IPS-18a (cell line): Measurements from ENCODE around the gene HID1.
"Not testable (repeated sequence)": the region's sequence is repeated elsewhere in the genome, so short reads cannot be mapped to it uniquely, and the experiment has no call there.

Experiments used
- H3K27ac ChIP-seq: one replicate; pipeline ENCODE4 v1.5.1; 2013; ENCODE audit warnings: low read length
- H3K27me3 ChIP-seq: one replicate; pipeline ENCODE4 v1.6.1; 2013; ENCODE audit warnings: mild to moderate bottlenecking, low read length; ENCODE audit not compliant: control insufficient read depth, insufficient read depth
- H3K36me3 ChIP-seq: one replicate; pipeline ENCODE4 v1.6.1; 2013; ENCODE audit warnings: low read depth, low read length; ENCODE audit not compliant: control insufficient read depth
- H3K4me1 ChIP-seq: one replicate; pipeline ENCODE4 v1.6.1; 2013; ENCODE audit warnings: low read depth, low read length; ENCODE audit not compliant: control insufficient read depth
- H3K4me3 ChIP-seq: one replicate; pipeline ENCODE4 v1.5.1; 2013; ENCODE audit warnings: low read length
- H3K9ac ChIP-seq: one replicate; pipeline ENCODE4 v1.6.1; 2013; ENCODE audit warnings: mild to moderate bottlenecking, low read length, moderate library complexity
- H3K9me3 ChIP-seq: one replicate; pipeline ENCODE4 v1.6.1; 2013; ENCODE audit warnings: low read depth, low read length; ENCODE audit not compliant: control insufficient read depth

HID1 gene

GRCh38 chr17:74979408-74980146, 7.0 kb upstream of the HID1 start:
- no peaks in the 10 kb centered on the region for H3K9me3 ChIP-seq
- H3K4me1 ChIP-seq: peaks cover 6% of the 10 kb centered on the region
- H3K27ac ChIP-seq: no peak overlapping the region
- H3K36me3 ChIP-seq: no peaks in the 10 kb centered on the region
- no peak overlapping the region for H3K4me3 ChIP-seq
- H3K9ac ChIP-seq: no peak overlapping the region
- H3K27me3 ChIP-seq: peaks cover 15% of the 10 kb centered on the region

GRCh38 chr17:74978240-74978639, 5.7 kb upstream of the HID1 start:
- H3K4me3 ChIP-seq: no peak overlapping the region

GRCh38 chr17:74977802-74978201, 5.2 kb upstream of the HID1 start:
- Histone ChIP-seq H3K9me3 (no peaks in the 10 kb centered on the region), H3K9ac (no peak overlapping the region), H3K27ac (no peak overlapping the region), H3K4me3 (no peak overlapping the region), H3K36me3 (no peaks in the 10 kb centered on the region), H3K4me1 (peaks cover 6% of the 10 kb centered on the region), H3K27me3 (peaks cover 33% of the 10 kb centered on the region)

More at GRCh38 chr17:74978240-74978639, 5.7 kb upstream of the HID1 start:
- peaks cover 29% of the 10 kb centered on the region for H3K27me3 ChIP-seq
- no peaks in the 10 kb centered on the region for H3K36me3 ChIP-seq
- peaks cover 6% of the 10 kb centered on the region for H3K4me1 ChIP-seq
- no peak overlapping the region for H3K27ac ChIP-seq
- H3K9me3 ChIP-seq: no peaks in the 10 kb centered on the region
- no peak overlapping the region for H3K9ac ChIP-seq

GRCh38 chr17:74975943-74976342, 3.4 kb upstream of the HID1 start:
- H3K4me1 ChIP-seq: no peaks in the 10 kb centered on the region
- no peaks in the 10 kb centered on the region for H3K36me3 ChIP-seq
- H3K9ac ChIP-seq: no peak overlapping the region
- H3K27me3 ChIP-seq: peaks cover 52% of the 10 kb centered on the region
- no peak overlapping the region for H3K4me3 ChIP-seq
- H3K27ac ChIP-seq: no peak overlapping the region
- no peaks in the 10 kb centered on the region for H3K9me3 ChIP-seq

- no peaks in the 10 kb centered on the region for H3K36me3 ChIP-seq
- H3K4me1 ChIP-seq: peaks cover 6% of the 10 kb centered on the region
- no peaks in the 10 kb centered on the region for H3K9me3 ChIP-seq
- no peak overlapping the region for H3K9ac ChIP-seq
- H3K27ac ChIP-seq: no peak overlapping the region
- H3K27me3 ChIP-seq: peaks cover 59% of the 10 kb centered on the region
- H3K4me3 ChIP-seq: peak overlapping the region; percentile 51
These were observed 392 bp upstream of the HID1 start for GRCh38 chr17:74972973-74973328.

GRCh38 chr17:74971842-74972106, 785 bp downstream of the HID1 start:
- peaks cover 6% of the 10 kb centered on the region for H3K4me1 ChIP-seq
- no peak overlapping the region for H3K27ac ChIP-seq
- peaks cover 59% of the 10 kb centered on the region for H3K27me3 ChIP-seq
- no peaks in the 10 kb centered on the region for H3K9me3 ChIP-seq
- H3K9ac ChIP-seq: no peak overlapping the region
- H3K36me3 ChIP-seq: no peaks in the 10 kb centered on the region
- peak overlapping the region; percentile 61 for H3K4me3 ChIP-seq

- H3K4me1 ChIP-seq: peaks cover 6% of the 10 kb centered on the region
- H3K4me3 ChIP-seq: peak overlapping the region; percentile 61
- H3K9ac ChIP-seq: no peak overlapping the region
- H3K9me3 ChIP-seq: no peaks in the 10 kb centered on the region
- H3K36me3 ChIP-seq: no peaks in the 10 kb centered on the region
- H3K27me3 ChIP-seq: peaks cover 59% of the 10 kb centered on the region
- H3K27ac ChIP-seq: no peak overlapping the region
These were observed 1.3 kb downstream of the HID1 start for GRCh38 chr17:74971069-74971841.

- H3K9me3 ChIP-seq: no peaks in the 10 kb centered on the region
- H3K9ac ChIP-seq: no peak overlapping the region
These were observed 2.2 kb downstream of the HID1 start for GRCh38 chr17:74970395-74970794.

GRCh38 chr17:74969501-74969900, 3.1 kb downstream of the HID1 start:
- not testable (repeated sequence) for H3K36me3 ChIP-seq, H3K9me3 ChIP-seq, H3K4me3 ChIP-seq, H3K27ac ChIP-seq, H3K4me1 ChIP-seq, H3K9ac ChIP-seq
- peaks cover 43% of the 10 kb centered on the region for H3K27me3 ChIP-seq

More at GRCh38 chr17:74970395-74970794, 2.2 kb downstream of the HID1 start:
- H3K27ac ChIP-seq: no peak overlapping the region
- no peaks in the 10 kb centered on the region for H3K36me3 ChIP-seq
- no peak overlapping the region for H3K4me3 ChIP-seq
- H3K4me1 ChIP-seq: peaks cover 6% of the 10 kb centered on the region
- peaks cover 52% of the 10 kb centered on the region for H3K27me3 ChIP-seq

- Histone ChIP-seq H3K4me3 (no peak overlapping the region), H3K4me1 (peaks cover 6% of the 10 kb centered on the region), H3K36me3 (no peaks in the 10 kb centered on the region), H3K9me3 (no peaks in the 10 kb centered on the region), H3K27ac (no peak overlapping the region), H3K27me3 (peaks cover 31% of the 10 kb centered on the region), H3K9ac (no peak overlapping the region)
These were observed 4.2 kb downstream of the HID1 start for GRCh38 chr17:74968361-74968780.

- H3K9me3 ChIP-seq: no peaks in the 10 kb centered on the region
- peaks cover 6% of the 10 kb centered on the region for H3K4me1 ChIP-seq
- H3K27me3 ChIP-seq: no peaks in the 10 kb centered on the region
- no peak overlapping the region for H3K4me3 ChIP-seq
- no peak overlapping the region for H3K27ac ChIP-seq
- no peak overlapping the region for H3K9ac ChIP-seq
- H3K36me3 ChIP-seq: no peaks in the 10 kb centered on the region
These were observed 7.5 kb downstream of the HID1 start for GRCh38 chr17:74964988-74965622.
